ENCODE results near the gene PRUNE2.
A peak's percentile ranks its signal among the peaks of the same experiment; 100 is the strongest.

Gene PRUNE2

GRCh38 chr9:76730801-76731200 lies 175.1 kb downstream of the PRUNE2 start:
- peak in 2 of 3 donors; percentile 29 to 31 for DNase-seq

- DNase-seq, result no peak
Measured at GRCh38 chr9:76729980-76730737, 175.8 kb downstream of the PRUNE2 start.

- no peak for DNase-seq
Measured at GRCh38 chr9:76729116-76729515, 176.8 kb downstream of the PRUNE2 start.

GRCh38 chr9:76725885-76726284 lies 180.0 kb downstream of the PRUNE2 start:
- DNase-seq, result no peak

GRCh38 chr9:76725011-76725546 lies 180.8 kb downstream of the PRUNE2 start:
- peak in 1 of 3 donors; percentile 12 for DNase-seq

- peak; percentile 14 to 41 (median 40) for DNase-seq
Measured at GRCh38 chr9:76720245-76720644, 185.7 kb downstream of the PRUNE2 start.

- DNase-seq, result no peak
Measured at GRCh38 chr9:76718166-76718565, 187.7 kb downstream of the PRUNE2 start.

- DNase-seq, result peak; percentile 66 to 85 (median 84)
Measured at GRCh38 chr9:76717613-76718012, 188.3 kb downstream of the PRUNE2 start.

- DNase-seq, result no peak
Measured at GRCh38 chr9:76717176-76717575, 188.7 kb downstream of the PRUNE2 start.

GRCh38 chr9:76716085-76716672 lies 189.7 kb downstream of the PRUNE2 start:
- peak in 2 of 3 donors; percentile 12 to 32 for DNase-seq

- DNase-seq, result no peak
Measured at GRCh38 chr9:76713381-76713780, 192.5 kb downstream of the PRUNE2 start.

GRCh38 chr9:76709020-76709419 lies 196.9 kb downstream of the PRUNE2 start:
- no peak for DNase-seq

GRCh38 chr9:76707510-76707909 lies 198.4 kb downstream of the PRUNE2 start:
- DNase-seq, result no peak

- peak; percentile 79 to 90 (median 82) for DNase-seq
Measured at GRCh38 chr9:76704593-76705204, 201.2 kb downstream of the PRUNE2 start.

GRCh38 chr9:76703270-76703669 lies 202.6 kb downstream of the PRUNE2 start:
- DNase-seq, result no peak

GRCh38 chr9:76701441-76702039 lies 204.4 kb downstream of the PRUNE2 start:
- no peak for DNase-seq

- DNase-seq, result no peak
Measured at GRCh38 chr9:76700916-76701315, 205.0 kb downstream of the PRUNE2 start.

- DNase-seq, result no peak
Measured at GRCh38 chr9:76699971-76700370, 205.9 kb downstream of the PRUNE2 start.

- no peak for DNase-seq
Measured at GRCh38 chr9:76697554-76697953, 208.4 kb downstream of the PRUNE2 start.

- DNase-seq, result peak; percentile 45 to 54 (median 51)
Measured at GRCh38 chr9:76697081-76697480, 208.8 kb downstream of the PRUNE2 start.

- DNase-seq, result peak; percentile 16 to 54 (median 31)
Measured at GRCh38 chr9:76693912-76694311, 212.0 kb downstream of the PRUNE2 start.

- no peak for DNase-seq
Measured at GRCh38 chr9:76692458-76693129, 213.3 kb downstream of the PRUNE2 start.

Data from suppressor macrophage treated with lipopolysaccharide for 1 hour (primary cell).